Nephron (organoid): ENCODE data around the gene MAN2A2.
"Not testable (repeated sequence)": the region's sequence is repeated elsewhere in the genome, so short reads cannot be mapped to it uniquely, and the experiment has no call there.

ENCODE experiments used
- H3K27ac Mint-ChIP-seq, 3 experiments: 2 replicates each; pipeline ENCODE4 v1.8.0; 2020; ENCODE audit warnings: mixed read lengths in 3 of 3, mild to moderate bottlenecking in 2 of 3, moderate library complexity in 1 of 3
- H3K27me3 Mint-ChIP-seq: 2 replicates; pipeline ENCODE4 v1.8.0; 2021; ENCODE audit warnings: low read depth, mild to moderate bottlenecking, moderate library complexity, mixed read lengths
- H3K36me3 Mint-ChIP-seq: 2 replicates; pipeline ENCODE4 v1.8.0; 2020; ENCODE audit warnings: low read depth, mixed read lengths
- H3K4me1 Mint-ChIP-seq: 2 replicates; pipeline ENCODE4 v1.8.0; 2020; ENCODE audit warnings: mixed read lengths
- H3K4me3 Mint-ChIP-seq, 3 experiments: 2 replicates each; pipeline ENCODE4 v1.8.0; 2020; ENCODE audit warnings: mild to moderate bottlenecking in 3 of 3, mixed read lengths in 3 of 3, moderate library complexity in 2 of 3
- H3K9me3 Mint-ChIP-seq: 2 replicates; pipeline ENCODE4 v1.8.0; 2020; ENCODE audit warnings: mixed read lengths
- TF ChIP-seq, protein P1 (sequence below), 3 experiments: fragments of 200-600 bp; sonication (generic); IDR thresholded peaks; one replicate each; pipeline ENCODE4 v1.5.0; 2021; ENCODE audit warnings: antibody characterized with exemption in 3 of 3; ENCODE audit not compliant: unreplicated experiment in 3 of 3

MAN2A2 gene

DNA sequence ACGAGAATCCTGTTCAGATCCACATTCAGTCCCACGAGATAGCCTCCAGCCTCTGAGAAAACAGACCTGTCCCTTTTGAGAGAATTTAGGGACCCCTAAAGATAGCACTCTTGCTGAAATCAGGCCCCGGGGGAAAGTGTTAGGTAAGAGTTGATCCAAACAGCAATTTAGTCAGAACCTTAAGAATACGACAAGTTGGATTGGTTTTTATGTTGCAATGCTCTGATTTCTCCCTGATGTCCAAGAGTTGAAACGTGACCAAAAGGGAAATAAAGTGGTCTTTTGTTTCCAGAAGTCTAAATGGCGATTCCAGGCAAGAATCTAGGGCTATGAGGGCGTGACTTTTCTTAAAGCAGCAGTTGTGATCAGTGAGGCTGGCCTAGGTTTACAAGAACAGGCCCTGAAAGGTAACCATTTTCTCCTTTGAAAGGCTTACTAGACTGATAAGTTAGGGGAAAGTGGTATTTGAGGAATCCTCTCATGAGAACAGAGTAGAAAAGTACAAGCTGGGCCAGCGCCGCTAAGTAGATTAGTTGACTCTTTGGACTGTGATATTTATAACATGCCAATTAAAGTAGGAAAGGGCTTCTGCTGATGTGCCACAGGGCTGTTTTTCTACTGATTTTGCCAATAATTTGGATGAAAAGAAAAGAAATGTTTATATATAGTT, 4.9 kb downstream of the MAN2A2 start:
- Mint-ChIP-seq H3K4me1 (no peaks in the 10 kb centered on the region), H3K27me3 (no peaks in the 10 kb centered on the region), H3K9me3 (no peaks in the 10 kb centered on the region), H3K36me3 (peaks cover 34% of the 10 kb centered on the region), H3K27ac (no peak overlapping the region), H3K4me3 (no peak overlapping the region)
- TF ChIP-seq, protein P1, sequence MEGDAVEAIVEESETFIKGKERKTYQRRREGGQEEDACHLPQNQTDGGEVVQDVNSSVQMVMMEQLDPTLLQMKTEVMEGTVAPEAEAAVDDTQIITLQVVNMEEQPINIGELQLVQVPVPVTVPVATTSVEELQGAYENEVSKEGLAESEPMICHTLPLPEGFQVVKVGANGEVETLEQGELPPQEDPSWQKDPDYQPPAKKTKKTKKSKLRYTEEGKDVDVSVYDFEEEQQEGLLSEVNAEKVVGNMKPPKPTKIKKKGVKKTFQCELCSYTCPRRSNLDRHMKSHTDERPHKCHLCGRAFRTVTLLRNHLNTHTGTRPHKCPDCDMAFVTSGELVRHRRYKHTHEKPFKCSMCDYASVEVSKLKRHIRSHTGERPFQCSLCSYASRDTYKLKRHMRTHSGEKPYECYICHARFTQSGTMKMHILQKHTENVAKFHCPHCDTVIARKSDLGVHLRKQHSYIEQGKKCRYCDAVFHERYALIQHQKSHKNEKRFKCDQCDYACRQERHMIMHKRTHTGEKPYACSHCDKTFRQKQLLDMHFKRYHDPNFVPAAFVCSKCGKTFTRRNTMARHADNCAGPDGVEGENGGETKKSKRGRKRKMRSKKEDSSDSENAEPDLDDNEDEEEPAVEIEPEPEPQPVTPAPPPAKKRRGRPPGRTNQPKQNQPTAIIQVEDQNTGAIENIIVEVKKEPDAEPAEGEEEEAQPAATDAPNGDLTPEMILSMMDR (IDR thresholded peaks at IDR 0.05; ENCODE audit: unreplicated experiment in 3 of 3): no peak

DNA sequence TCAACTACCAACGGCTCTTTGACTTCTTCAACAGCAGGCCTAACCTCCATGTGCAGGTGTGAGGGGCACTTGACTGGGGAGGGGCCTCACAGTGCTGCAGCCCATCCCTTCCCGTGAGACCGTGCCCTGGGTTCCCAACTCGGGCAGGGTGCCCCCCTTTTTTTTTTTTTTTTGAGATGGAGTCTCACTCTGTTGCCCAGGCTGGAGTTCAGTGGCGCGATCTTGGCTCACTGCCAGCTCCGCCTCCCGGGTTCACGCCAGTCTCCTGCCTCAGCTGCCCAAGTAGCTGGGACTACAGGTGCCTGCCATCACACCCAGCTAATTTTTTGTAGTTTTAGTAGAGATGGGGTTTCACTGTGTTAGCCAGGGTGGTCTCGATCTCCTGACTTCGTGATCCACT, 6.3 kb downstream of the MAN2A2 start:
- H3K27me3 Mint-ChIP-seq, H3K4me1 Mint-ChIP-seq, H3K4me3 Mint-ChIP-seq, H3K9me3 Mint-ChIP-seq, H3K27ac Mint-ChIP-seq: not testable (repeated sequence)
- peaks cover 38% of the 10 kb centered on the region for H3K36me3 Mint-ChIP-seq

DNA sequence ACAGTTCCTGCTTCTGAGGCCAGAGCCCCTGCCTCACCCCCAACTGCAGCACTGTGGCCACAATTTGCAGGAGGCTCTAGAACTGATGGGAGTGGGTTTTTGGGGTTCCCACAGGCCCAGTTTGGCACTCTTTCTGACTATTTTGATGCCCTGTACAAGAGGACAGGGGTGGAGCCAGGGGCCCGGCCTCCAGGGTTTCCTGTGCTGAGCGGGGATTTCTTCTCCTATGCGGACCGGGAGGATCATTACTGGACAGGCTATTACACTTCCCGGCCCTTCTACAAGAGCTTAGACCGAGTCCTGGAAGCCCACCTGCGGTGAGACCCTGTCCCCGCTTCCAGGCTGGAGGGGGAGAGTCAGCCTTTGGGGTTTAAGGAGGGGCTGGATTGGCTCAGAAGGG, 6.9 kb downstream of the MAN2A2 start:
- Mint-ChIP-seq H3K4me3 (no peak overlapping the region), H3K9me3 (no peaks in the 10 kb centered on the region), H3K36me3 (peaks cover 38% of the 10 kb centered on the region), H3K4me1 (peaks cover 2% of the 10 kb centered on the region), H3K27me3 (no peaks in the 10 kb centered on the region), H3K27ac (no peak overlapping the region)
- TF ChIP-seq, protein P1 (IDR thresholded peaks at IDR 0.05; ENCODE audit: unreplicated experiment in 3 of 3): no peak

DNA sequence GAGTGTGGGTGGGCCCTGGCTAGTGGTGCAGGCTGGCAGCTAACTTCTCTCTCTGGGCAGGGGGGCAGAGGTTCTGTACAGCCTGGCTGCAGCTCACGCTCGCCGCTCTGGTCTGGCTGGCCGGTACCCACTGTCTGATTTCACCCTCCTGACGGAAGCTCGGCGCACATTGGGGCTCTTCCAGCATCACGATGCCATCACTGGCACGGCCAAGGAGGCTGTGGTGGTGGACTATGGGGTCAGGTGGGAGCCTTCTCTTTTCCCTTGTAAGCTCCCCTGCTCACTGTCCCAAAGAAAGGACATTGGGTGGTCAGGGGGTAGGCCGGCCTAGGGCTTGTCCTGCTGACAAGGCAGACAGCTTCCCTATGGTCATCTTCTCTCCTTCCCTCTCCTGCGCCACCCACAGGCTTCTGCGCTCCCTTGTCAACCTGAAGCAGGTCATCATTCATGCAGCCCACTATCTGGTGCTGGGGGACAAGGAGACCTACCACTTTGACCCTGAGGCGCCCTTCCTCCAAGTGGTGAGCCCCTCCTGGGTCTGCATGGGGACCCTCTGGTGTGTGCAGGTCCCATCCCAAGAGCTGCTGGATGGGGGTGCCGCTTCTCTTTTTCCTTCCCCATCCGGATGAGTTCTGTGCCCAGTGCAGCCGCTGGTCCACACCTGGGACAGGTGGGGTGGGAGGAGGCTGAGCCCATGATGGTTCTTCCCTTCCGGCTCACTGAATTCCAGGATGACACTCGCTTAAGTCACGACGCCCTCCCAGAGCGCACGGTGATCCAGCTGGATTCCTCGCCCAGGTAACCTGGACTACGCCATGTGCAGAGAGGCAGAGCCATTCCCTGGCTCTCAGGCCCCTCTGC, 7.6 kb downstream of the MAN2A2 start:
- Mint-ChIP-seq H3K36me3 (peaks cover 37% of the 10 kb centered on the region), H3K27me3 (no peaks in the 10 kb centered on the region), H3K9me3 (no peaks in the 10 kb centered on the region), H3K4me3 (no peak overlapping the region), H3K4me1 (peaks cover 9% of the 10 kb centered on the region), H3K27ac (no peak overlapping the region)
- TF ChIP-seq, protein P1 (IDR thresholded peaks at IDR 0.05; ENCODE audit: unreplicated experiment in 3 of 3): no peak

DNA sequence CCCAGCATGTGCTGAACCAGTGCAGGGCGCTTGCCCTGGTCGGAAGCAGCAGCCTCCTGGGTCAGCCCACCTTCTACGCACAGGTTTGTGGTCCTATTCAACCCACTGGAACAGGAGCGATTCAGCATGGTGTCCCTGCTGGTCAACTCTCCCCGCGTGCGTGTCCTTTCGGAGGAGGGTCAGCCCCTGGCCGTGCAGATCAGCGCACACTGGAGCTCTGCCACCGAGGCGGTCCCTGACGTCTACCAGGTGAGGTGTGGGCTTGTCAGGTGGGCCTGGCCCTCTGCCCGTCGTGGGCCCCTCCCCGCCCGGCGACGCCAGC, 8.2 kb downstream of the MAN2A2 start:
- H3K4me1 Mint-ChIP-seq: peaks cover 12% of the 10 kb centered on the region
- no peaks in the 10 kb centered on the region for H3K9me3 Mint-ChIP-seq
- no peak overlapping the region for H3K27ac Mint-ChIP-seq

More for the DNA sequence above, 8.2 kb downstream of the MAN2A2 start:
- TF ChIP-seq, protein P1 (IDR thresholded peaks at IDR 0.05; ENCODE audit: unreplicated experiment in 3 of 3): no peak
- Mint-ChIP-seq H3K27me3 (no peaks in the 10 kb centered on the region), H3K4me3 (no peak overlapping the region), H3K36me3 (peaks cover 32% of the 10 kb centered on the region)
